Measurements from ENCODE around the gene ADARB1.

ADARB1 gene

DNA sequence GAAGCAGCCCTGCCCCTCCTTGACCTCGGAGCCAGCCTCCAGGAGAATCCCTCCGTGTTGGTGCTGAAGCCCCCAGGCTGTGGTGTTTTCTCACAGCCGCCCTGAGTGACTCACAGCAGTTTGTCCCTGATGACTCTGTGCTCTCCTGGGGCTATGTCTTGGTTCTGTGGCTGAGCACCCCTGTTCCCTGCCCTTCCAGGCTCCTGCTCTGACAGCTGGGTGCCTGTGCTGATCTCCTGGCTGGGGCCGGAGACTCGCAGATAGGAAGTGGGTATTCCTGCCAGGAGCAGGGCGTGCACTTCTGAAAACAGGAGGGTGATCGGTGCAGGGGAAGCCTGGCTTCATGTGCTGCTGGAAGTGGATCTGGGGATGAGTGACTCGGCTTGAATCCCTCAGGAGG is 178.8 kb downstream of the ADARB1 start:
- TF ChIP-seq BACH2 (CRISPR knock-in tag; IDR thresholded peaks at IDR 0.05; ENCODE audit: borderline replicate concordance): no peak
- no peak for TF ChIP-seq CREB5 (CRISPR knock-in tag; IDR thresholded peaks at IDR 0.05; ENCODE audit: low read depth)
- TF ChIP-seq, protein P1, sequence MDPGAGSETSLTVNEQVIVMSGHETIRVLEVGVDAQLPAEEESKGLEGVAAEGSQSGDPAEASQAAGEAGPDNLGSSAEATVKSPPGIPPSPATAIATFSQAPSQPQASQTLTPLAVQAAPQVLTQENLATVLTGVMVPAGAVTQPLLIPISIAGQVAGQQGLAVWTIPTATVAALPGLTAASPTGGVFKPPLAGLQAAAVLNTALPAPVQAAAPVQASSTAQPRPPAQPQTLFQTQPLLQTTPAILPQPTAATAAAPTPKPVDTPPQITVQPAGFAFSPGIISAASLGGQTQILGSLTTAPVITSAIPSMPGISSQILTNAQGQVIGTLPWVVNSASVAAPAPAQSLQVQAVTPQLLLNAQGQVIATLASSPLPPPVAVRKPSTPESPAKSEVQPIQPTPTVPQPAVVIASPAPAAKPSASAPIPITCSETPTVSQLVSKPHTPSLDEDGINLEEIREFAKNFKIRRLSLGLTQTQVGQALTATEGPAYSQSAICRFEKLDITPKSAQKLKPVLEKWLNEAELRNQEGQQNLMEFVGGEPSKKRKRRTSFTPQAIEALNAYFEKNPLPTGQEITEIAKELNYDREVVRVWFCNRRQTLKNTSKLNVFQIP (CRISPR knock-in tag; IDR thresholded peaks at IDR 0.05; ENCODE audit: borderline replicate concordance, low read depth): no peak
- no peak for TF ChIP-seq ZFP3 (CRISPR knock-in tag; IDR thresholded peaks at IDR 0.05)
- TF ChIP-seq ZNF8 (CRISPR knock-in tag; IDR thresholded peaks at IDR 0.05): no peak
- TF ChIP-seq PPARA (CRISPR knock-in tag; IDR thresholded peaks at IDR 0.05; ENCODE audit: borderline replicate concordance): no peak
- TF ChIP-seq ZNF70 (CRISPR knock-in tag; IDR thresholded peaks at IDR 0.05): no peak
- TF ChIP-seq ZNF565 (CRISPR knock-in tag; conservative IDR thresholded peaks at IDR 0.05; ENCODE audit: low read depth): no peak
- TF ChIP-seq ISL1 (CRISPR knock-in tag; IDR thresholded peaks at IDR 0.05): no peak
- TF ChIP-seq, protein P2, sequence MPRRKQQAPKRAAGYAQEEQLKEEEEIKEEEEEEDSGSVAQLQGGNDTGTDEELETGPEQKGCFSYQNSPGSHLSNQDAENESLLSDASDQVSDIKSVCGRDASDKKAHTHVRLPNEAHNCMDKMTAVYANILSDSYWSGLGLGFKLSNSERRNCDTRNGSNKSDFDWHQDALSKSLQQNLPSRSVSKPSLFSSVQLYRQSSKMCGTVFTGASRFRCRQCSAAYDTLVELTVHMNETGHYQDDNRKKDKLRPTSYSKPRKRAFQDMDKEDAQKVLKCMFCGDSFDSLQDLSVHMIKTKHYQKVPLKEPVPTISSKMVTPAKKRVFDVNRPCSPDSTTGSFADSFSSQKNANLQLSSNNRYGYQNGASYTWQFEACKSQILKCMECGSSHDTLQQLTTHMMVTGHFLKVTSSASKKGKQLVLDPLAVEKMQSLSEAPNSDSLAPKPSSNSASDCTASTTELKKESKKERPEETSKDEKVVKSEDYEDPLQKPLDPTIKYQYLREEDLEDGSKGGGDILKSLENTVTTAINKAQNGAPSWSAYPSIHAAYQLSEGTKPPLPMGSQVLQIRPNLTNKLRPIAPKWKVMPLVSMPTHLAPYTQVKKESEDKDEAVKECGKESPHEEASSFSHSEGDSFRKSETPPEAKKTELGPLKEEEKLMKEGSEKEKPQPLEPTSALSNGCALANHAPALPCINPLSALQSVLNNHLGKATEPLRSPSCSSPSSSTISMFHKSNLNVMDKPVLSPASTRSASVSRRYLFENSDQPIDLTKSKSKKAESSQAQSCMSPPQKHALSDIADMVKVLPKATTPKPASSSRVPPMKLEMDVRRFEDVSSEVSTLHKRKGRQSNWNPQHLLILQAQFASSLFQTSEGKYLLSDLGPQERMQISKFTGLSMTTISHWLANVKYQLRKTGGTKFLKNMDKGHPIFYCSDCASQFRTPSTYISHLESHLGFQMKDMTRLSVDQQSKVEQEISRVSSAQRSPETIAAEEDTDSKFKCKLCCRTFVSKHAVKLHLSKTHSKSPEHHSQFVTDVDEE (CRISPR knock-in tag; IDR thresholded peaks at IDR 0.05): no peak
- TF ChIP-seq ESRRG (CRISPR knock-in tag; IDR thresholded peaks at IDR 0.05): no peak
- ATAC-seq: peak; percentile 12; the same call in 1 of the 3 replicates

GRCh38 chr21:45253633-45254459 is 179.5 kb downstream of the ADARB1 start:
- no peak for ATAC-seq
- TF ChIP-seq ZNF8 (CRISPR knock-in tag; IDR thresholded peaks at IDR 0.05) (no peak), ZFP30 (CRISPR knock-in tag; IDR thresholded peaks at IDR 0.05) (no peak), ESRRG (CRISPR knock-in tag; IDR thresholded peaks at IDR 0.05) (no peak), TOX (CRISPR knock-in tag; IDR thresholded peaks at IDR 0.05; ENCODE audit: borderline replicate concordance) (no peak)

DNA sequence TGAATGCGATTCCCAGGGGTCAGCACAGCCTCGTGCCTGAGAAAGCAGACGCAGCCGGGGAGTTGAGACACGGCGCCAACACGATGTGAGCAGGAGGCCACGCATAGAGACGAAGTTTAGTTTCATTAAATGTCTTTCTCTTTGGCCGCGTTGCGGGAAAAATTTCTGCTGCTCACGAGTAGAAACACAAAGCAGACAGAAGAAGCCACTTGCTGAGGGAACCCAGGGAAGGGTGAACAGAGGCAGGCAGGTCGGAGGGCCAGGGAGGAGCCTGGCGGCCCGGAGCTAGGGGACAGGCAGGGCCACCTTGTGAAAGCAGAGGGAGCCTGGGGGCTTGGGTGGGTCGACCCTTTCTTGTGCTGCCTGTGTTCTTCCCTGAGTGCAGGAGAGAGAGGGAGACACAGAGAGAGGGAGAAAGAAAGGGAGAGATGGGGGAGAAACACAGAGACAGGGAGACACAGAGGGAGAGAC is 180.1 kb downstream of the ADARB1 start:
- no peak for TF ChIP-seq SNAI2 (CRISPR knock-in tag; IDR thresholded peaks at IDR 0.05)
- no peak for TF ChIP-seq GLIS3 (CRISPR knock-in tag; IDR thresholded peaks at IDR 0.05)
- TF ChIP-seq OSR1 (CRISPR knock-in tag; IDR thresholded peaks at IDR 0.05): no peak
- no peak for TF ChIP-seq PPARA (CRISPR knock-in tag; IDR thresholded peaks at IDR 0.05; ENCODE audit: borderline replicate concordance)
- no peak for TF ChIP-seq TCF4 (CRISPR knock-in tag; IDR thresholded peaks at IDR 0.05; ENCODE audit: borderline replicate concordance)
- no peak for TF ChIP-seq PATZ1 (CRISPR knock-in tag; IDR thresholded peaks at IDR 0.05; ENCODE audit: borderline replicate concordance)
- TF ChIP-seq, protein P2 (CRISPR knock-in tag; IDR thresholded peaks at IDR 0.05): no peak
- TF ChIP-seq CREB5 (CRISPR knock-in tag; IDR thresholded peaks at IDR 0.05; ENCODE audit: low read depth): no peak
- ATAC-seq: no peak
